GM12892 (cell line): Measurements from ENCODE around the gene COL8A2.

Experiments
- POLR2A ChIP-seq: IDR thresholded peaks from 2 replicates; pipeline ENCODE4 v1.6.1; 2011; ENCODE audit warnings: low read depth, low read length, control low read depth
- POLR2AphosphoS5 ChIP-seq: IDR thresholded peaks from 2 replicates; pipeline ENCODE4 v1.6.1; 2011; ENCODE audit warnings: low read depth, low read length, control low read depth
- TAF1 ChIP-seq: IDR thresholded peaks from 2 replicates; pipeline ENCODE4 v1.6.1; 2011; ENCODE audit warnings: low read depth, mild to moderate bottlenecking, control low read depth, low read length, borderline replicate concordance

- TF ChIP-seq POLR2A: no peak
- no peak for TF ChIP-seq TAF1
- TF ChIP-seq POLR2AphosphoS5: no peak
Measured at GRCh38 chr1:36172983-36173382, 48.0 kb upstream of the COL8A2 start.
